Memory B cell (primary cell): ENCODE measurements around the gene SPRR3.

Source experiments
- ATAC-seq: fragments of 150-1000 bp; cut with Tn5 transposase; 2 replicates; pipeline ENCODE4 v1.10.0; 2021; ENCODE audit warnings: low read depth, mild to moderate bottlenecking, moderate library complexity
- DNase-seq, 2 donors: peaks; one replicate each; pipeline ENCODE4 v3.0.0; 2022; ENCODE audit warnings: low spot score in 2 of 2
- H3K27ac Mint-ChIP-seq: one replicate; pipeline ENCODE4 v1.8.0; 2022; ENCODE audit warnings: mild to moderate bottlenecking, moderate library complexity, mixed read lengths
- H3K27me3 Mint-ChIP-seq: one replicate; pipeline ENCODE4 v1.8.0; 2022; ENCODE audit warnings: mixed read lengths
- H3K36me3 Mint-ChIP-seq: one replicate; pipeline ENCODE4 v1.8.0; 2022; ENCODE audit warnings: mild to moderate bottlenecking, mixed read lengths
- H3K4me1 Mint-ChIP-seq: one replicate; pipeline ENCODE4 v1.8.0; 2022; ENCODE audit warnings: mixed read lengths
- H3K4me3 Mint-ChIP-seq: one replicate; pipeline ENCODE4 v1.8.0; 2022; ENCODE audit warnings: mild to moderate bottlenecking, moderate library complexity, mixed read lengths
- H3K9me3 Mint-ChIP-seq: one replicate; pipeline ENCODE4 v1.8.0; 2022; ENCODE audit warnings: mixed read lengths

The SPRR3 gene

GRCh38 chr1:153001382-153001781 lies at the start of gene SPRR3:
Gene SPRR3 (plus strand): TSS chr1:153001749. CDS start chr1:153003021, 1,272 bp downstream.
- Mint-ChIP-seq H3K4me1 (no peaks in the 10 kb centered on the region), H3K36me3 (no peaks in the 10 kb centered on the region), H3K27me3 (peaks cover 9% of the 10 kb centered on the region), H3K9me3 (no peaks in the 10 kb centered on the region), H3K4me3 (no peak within 1 kb of the TSS), H3K27ac (no peak within 1 kb of the TSS)
- DNase-seq = no peak
- ATAC-seq = no peak

GRCh38 chr1:152953761-152954160 lies 47.8 kb upstream of the SPRR3 start:
- H3K4me3 Mint-ChIP-seq = no peak overlapping the region
- H3K4me1 Mint-ChIP-seq = no peaks in the 10 kb centered on the region
- H3K27me3 Mint-ChIP-seq = peaks cover 6% of the 10 kb centered on the region
- DNase-seq = no peak
- H3K27ac Mint-ChIP-seq = no peak overlapping the region
- no peak for ATAC-seq
- no peaks in the 10 kb centered on the region for H3K9me3 Mint-ChIP-seq
- no peaks in the 10 kb centered on the region for H3K36me3 Mint-ChIP-seq

DNA sequence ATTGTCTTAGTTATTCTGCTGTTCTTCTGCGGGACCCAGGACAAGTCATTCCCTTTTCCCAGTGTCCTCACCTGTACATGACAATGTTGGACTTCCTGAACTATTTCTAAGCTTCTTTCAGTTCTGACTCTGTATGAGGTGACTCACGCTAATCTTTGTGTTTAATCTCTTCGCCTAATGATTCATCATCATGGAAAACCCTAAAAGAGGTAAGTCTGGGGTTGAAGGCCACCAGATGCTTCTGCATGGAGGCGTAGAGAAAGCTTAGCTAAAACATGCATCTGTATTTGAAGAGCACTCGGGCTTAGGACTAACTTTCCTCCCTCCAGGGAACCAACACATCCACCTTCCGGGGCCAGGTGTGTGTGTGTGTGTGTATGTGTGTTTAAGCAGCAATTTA lies 47.1 kb upstream of the SPRR3 start:
- no peaks in the 10 kb centered on the region for H3K36me3 Mint-ChIP-seq
- DNase-seq = no peak
- no peak overlapping the region for H3K4me3 Mint-ChIP-seq
- ATAC-seq = no peak
- H3K4me1 Mint-ChIP-seq = no peaks in the 10 kb centered on the region
- peaks cover 6% of the 10 kb centered on the region for H3K27me3 Mint-ChIP-seq
- H3K27ac Mint-ChIP-seq = no peak overlapping the region
- no peaks in the 10 kb centered on the region for H3K9me3 Mint-ChIP-seq

DNA sequence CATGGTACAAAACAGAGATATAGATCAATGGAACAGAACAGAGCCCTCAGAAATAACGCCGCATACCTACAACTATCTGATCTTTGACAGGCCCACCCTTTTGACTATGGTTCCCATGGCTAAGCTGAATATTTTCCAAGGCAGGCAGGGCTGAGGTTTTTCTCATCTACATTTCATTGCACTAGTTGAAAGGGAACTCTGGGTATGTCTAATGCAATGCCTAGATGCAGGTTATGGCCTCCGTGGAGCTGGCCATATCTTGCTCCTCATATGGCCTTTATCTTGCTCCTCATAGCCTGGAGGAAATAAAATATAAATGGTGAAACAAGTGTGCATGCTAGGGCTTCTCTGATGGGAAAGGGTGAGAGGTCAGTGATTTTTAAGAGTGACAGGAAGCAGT lies 44.0 kb upstream of the SPRR3 start:
- DNase-seq (no peak), ATAC-seq (no peak)
- peaks cover 11% of the 10 kb centered on the region for H3K27me3 Mint-ChIP-seq
- H3K4me3 Mint-ChIP-seq = no peak overlapping the region
- H3K4me1 Mint-ChIP-seq = peaks cover 8% of the 10 kb centered on the region
- H3K27ac Mint-ChIP-seq = no peak overlapping the region
- H3K36me3 Mint-ChIP-seq = no peaks in the 10 kb centered on the region
- H3K9me3 Mint-ChIP-seq = no peaks in the 10 kb centered on the region

DNA sequence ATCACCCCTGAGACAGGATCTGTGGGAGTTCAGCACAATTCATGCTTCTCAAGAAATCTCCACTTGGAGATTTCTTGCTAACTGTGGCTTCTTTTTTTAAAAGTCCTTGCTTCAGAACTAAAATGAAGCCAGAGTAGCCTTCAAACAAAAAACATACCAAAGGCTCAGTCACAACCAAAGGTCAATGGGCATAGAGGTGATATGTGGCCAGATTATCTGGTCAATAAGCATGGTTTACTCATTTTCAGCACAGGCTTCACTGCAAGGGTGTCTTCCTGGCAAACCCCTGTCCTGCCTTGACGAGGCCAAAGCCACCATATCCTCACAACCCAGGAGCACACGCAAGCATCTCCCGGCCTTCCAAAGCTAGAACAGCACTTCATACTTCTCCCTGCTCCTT lies 42.3 kb upstream of the SPRR3 start:
- H3K36me3 Mint-ChIP-seq = no peaks in the 10 kb centered on the region
- no peak overlapping the region for H3K27ac Mint-ChIP-seq
- DNase-seq = no peak
- H3K4me1 Mint-ChIP-seq = peaks cover 8% of the 10 kb centered on the region
- H3K9me3 Mint-ChIP-seq = no peaks in the 10 kb centered on the region
- no peak overlapping the region for H3K4me3 Mint-ChIP-seq
- ATAC-seq = no peak
- H3K27me3 Mint-ChIP-seq = peaks cover 11% of the 10 kb centered on the region

GRCh38 chr1:152959801-152960451 lies 41.6 kb upstream of the SPRR3 start:
- no peaks in the 10 kb centered on the region for H3K36me3 Mint-ChIP-seq
- no peaks in the 10 kb centered on the region for H3K9me3 Mint-ChIP-seq
- H3K4me1 Mint-ChIP-seq = peaks cover 8% of the 10 kb centered on the region
- no peak overlapping the region for H3K4me3 Mint-ChIP-seq
- DNase-seq (no peak), ATAC-seq (no peak)
- peaks cover 11% of the 10 kb centered on the region for H3K27me3 Mint-ChIP-seq
- H3K27ac Mint-ChIP-seq = no peak overlapping the region

DNA sequence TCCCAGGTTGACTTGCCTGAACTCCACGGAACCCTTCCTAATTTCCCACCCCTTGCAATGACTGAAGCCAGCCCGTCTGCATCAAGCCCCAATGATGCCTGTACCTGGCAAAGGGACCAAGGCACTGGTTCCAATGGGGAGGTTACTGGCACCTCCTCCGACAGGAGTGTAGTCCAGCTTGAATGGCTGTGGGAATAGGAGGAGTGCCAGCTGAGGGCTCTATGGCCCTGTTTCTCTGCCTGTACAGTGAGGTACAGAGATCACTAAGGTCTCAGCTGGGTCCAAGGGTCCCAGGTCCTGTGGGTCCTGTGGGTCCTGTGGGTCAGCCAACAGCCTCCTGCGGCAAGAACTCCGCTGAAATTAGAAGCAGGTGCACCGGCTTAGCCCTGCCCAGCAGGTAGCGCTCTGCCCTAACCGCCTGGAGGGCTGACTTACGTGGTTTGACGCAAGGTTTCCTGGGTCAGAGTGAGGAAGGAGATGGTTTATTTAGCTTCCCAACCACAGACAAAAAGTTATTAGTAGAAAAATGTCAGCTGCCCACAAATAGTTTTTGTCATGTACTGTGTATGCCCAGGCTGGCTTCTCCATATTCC lies 41.0 kb upstream of the SPRR3 start:
- Mint-ChIP-seq H3K4me3 (no peak overlapping the region), H3K4me1 (peaks cover 8% of the 10 kb centered on the region), H3K27me3 (peaks cover 15% of the 10 kb centered on the region), H3K27ac (no peak overlapping the region), H3K9me3 (no peaks in the 10 kb centered on the region), H3K36me3 (no peaks in the 10 kb centered on the region)
- DNase-seq = no peak
- ATAC-seq = no peak

DNA sequence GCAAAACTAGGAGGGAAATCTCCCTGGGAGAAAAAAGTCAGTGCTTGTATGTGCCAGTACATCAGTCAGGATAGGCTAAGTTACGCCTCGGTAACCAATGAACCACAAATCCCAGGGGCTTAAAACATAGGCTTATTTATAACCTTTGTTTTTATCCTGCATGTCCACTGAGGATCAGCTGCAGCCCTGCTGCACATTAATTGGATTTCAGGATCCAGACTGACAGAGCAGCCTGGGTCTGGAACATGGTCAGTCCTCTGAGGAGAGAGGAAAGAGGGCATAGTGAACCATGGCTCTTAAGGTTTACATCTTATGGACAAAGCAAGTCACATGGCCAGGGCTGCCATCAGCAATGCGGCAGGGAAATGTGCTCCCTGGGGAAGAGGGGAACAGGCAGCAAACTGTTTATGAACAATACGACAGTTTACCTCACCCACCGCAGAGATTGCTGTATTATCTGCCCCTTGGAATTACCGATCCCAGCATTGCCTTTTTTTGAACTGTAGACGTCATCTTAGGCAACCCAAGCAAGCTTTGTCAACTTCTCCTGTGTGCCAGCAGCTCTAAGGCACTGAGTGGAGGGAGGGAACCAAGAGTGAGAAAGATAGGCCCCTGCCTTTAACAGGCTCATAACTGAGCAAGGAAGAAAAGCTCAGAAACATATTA lies 40.2 kb upstream of the SPRR3 start:
- no peaks in the 10 kb centered on the region for H3K36me3 Mint-ChIP-seq
- ATAC-seq (no peak), DNase-seq (no peak)
- H3K4me1 Mint-ChIP-seq = peaks cover 8% of the 10 kb centered on the region
- peaks cover 16% of the 10 kb centered on the region for H3K27me3 Mint-ChIP-seq
- H3K27ac Mint-ChIP-seq = no peak overlapping the region
- H3K4me3 Mint-ChIP-seq = no peak overlapping the region
- no peaks in the 10 kb centered on the region for H3K9me3 Mint-ChIP-seq

DNA sequence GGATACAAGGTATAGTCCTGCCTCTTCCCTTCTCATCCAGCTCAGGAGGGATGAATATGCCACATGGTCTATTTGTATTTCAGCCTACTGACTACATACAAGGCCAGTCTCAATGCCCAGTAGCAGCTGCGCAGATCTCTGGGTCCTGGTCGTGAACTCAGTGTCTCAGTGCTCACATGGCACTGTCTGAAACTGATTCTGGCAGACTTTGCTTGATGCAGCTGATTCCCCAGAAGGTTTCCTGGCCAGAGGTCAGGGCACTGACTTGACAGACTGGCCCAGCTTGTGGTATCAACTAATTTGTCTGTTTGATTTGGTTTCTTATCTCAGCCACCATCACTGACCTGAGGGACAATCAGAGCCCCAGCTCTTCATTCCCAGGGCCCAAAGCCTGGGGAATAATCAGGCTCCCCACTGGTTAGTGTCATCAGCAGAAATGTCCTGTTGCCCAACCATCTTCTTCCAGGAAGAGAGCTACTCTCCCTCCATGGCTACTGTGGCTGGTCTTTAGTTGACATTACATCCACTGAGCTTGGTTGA lies 38.6 kb upstream of the SPRR3 start:
- peaks cover 16% of the 10 kb centered on the region for H3K27me3 Mint-ChIP-seq
- no peaks in the 10 kb centered on the region for H3K36me3 Mint-ChIP-seq
- peaks cover 8% of the 10 kb centered on the region for H3K4me1 Mint-ChIP-seq
- no peak overlapping the region for H3K4me3 Mint-ChIP-seq
- H3K27ac Mint-ChIP-seq = no peak overlapping the region
- no peaks in the 10 kb centered on the region for H3K9me3 Mint-ChIP-seq
- ATAC-seq (no peak), DNase-seq (no peak)

- H3K9me3 Mint-ChIP-seq = no peaks in the 10 kb centered on the region
- DNase-seq (no peak), ATAC-seq (no peak)
- no peak overlapping the region for H3K27ac Mint-ChIP-seq
- peaks cover 15% of the 10 kb centered on the region for H3K27me3 Mint-ChIP-seq
- H3K36me3 Mint-ChIP-seq = no peaks in the 10 kb centered on the region
- H3K4me3 Mint-ChIP-seq = no peak overlapping the region
- peaks cover 8% of the 10 kb centered on the region for H3K4me1 Mint-ChIP-seq
Measured at GRCh38 chr1:152964536-152964935, 37.0 kb upstream of the SPRR3 start.

DNA sequence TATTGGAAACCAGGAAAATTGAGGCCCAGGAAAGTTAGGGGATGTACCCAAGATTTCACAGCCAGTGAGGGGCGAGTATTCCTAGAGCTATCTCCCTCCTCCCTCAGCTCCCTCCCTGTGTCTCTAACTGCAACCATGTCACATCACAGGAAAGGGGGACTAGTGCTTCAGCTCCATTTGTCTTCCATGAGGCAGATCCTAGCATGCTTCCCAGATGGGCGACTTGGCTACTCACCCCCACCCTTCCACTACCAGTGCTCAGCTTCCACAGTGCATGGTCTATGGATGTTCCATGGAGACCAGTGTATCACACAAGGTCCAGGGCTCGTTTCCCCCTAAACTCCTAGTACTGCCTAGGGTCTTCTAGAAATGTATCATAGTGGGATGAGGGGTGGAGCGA lies 35.7 kb upstream of the SPRR3 start:
- Mint-ChIP-seq H3K36me3 (no peaks in the 10 kb centered on the region), H3K4me3 (no peak overlapping the region), H3K4me1 (peaks cover 7% of the 10 kb centered on the region), H3K27ac (no peak overlapping the region), H3K9me3 (no peaks in the 10 kb centered on the region), H3K27me3 (peaks cover 11% of the 10 kb centered on the region)
- ATAC-seq (no peak), DNase-seq (no peak)

GRCh38 chr1:152967201-152967600 lies 34.3 kb upstream of the SPRR3 start:
- Mint-ChIP-seq H3K9me3 (no peaks in the 10 kb centered on the region), H3K36me3 (no peaks in the 10 kb centered on the region), H3K27ac (no peak overlapping the region), H3K4me1 (no peaks in the 10 kb centered on the region), H3K4me3 (no peak overlapping the region), H3K27me3 (peaks cover 14% of the 10 kb centered on the region)
- DNase-seq (no peak), ATAC-seq (no peak)

- H3K36me3 Mint-ChIP-seq = no peaks in the 10 kb centered on the region
- H3K27ac Mint-ChIP-seq = no peak overlapping the region
- H3K4me1 Mint-ChIP-seq = no peaks in the 10 kb centered on the region
- no peaks in the 10 kb centered on the region for H3K9me3 Mint-ChIP-seq
- DNase-seq = no peak
- no peak overlapping the region for H3K4me3 Mint-ChIP-seq
- ATAC-seq = no peak
- peaks cover 18% of the 10 kb centered on the region for H3K27me3 Mint-ChIP-seq
Measured at GRCh38 chr1:152968248-152968647, 33.3 kb upstream of the SPRR3 start.

- H3K36me3 Mint-ChIP-seq = no peaks in the 10 kb centered on the region
- ATAC-seq (no peak), DNase-seq (no peak)
- H3K4me3 Mint-ChIP-seq = no peak overlapping the region
- no peaks in the 10 kb centered on the region for H3K4me1 Mint-ChIP-seq
- H3K9me3 Mint-ChIP-seq = no peaks in the 10 kb centered on the region
- H3K27ac Mint-ChIP-seq = no peak overlapping the region
- H3K27me3 Mint-ChIP-seq = peaks cover 14% of the 10 kb centered on the region
Measured at GRCh38 chr1:152969036-152969435, 32.5 kb upstream of the SPRR3 start.
